Neural cell (in vitro differentiated cells): Measurements from ENCODE around the gene IMPG2.

ENCODE experiments used
- CTCF ChIP-seq: fragments of 450-650 bp; IDR thresholded peaks from 2 replicates; pipeline ENCODE4 v1.5.1; 2014; ENCODE audit warnings: antibody characterized with exemption, mild to moderate bottlenecking, moderate library complexity; ENCODE audit not compliant: poor library complexity, severe bottlenecking
- EP300 ChIP-seq: fragments of 450-650 bp; conservative IDR thresholded peaks from 2 replicates; pipeline ENCODE4 v1.6.1; 2014; ENCODE audit warnings: antibody characterized with exemption, mild to moderate bottlenecking, moderate library complexity; ENCODE audit not compliant: poor library complexity, severe bottlenecking
- RAD21 ChIP-seq: fragments of 450-650 bp; conservative IDR thresholded peaks from 2 replicates; pipeline ENCODE4 v1.6.1; 2014; ENCODE audit warnings: antibody characterized with exemption, mild to moderate bottlenecking, moderate library complexity
- REST ChIP-seq: IDR thresholded peaks from 2 replicates; pipeline ENCODE4 v1.6.1; 2012; ENCODE audit warnings: borderline replicate concordance
- TAF1 ChIP-seq: IDR thresholded peaks from 2 replicates; pipeline ENCODE4 v1.6.1; 2012; ENCODE audit warnings: low read depth

DNA sequence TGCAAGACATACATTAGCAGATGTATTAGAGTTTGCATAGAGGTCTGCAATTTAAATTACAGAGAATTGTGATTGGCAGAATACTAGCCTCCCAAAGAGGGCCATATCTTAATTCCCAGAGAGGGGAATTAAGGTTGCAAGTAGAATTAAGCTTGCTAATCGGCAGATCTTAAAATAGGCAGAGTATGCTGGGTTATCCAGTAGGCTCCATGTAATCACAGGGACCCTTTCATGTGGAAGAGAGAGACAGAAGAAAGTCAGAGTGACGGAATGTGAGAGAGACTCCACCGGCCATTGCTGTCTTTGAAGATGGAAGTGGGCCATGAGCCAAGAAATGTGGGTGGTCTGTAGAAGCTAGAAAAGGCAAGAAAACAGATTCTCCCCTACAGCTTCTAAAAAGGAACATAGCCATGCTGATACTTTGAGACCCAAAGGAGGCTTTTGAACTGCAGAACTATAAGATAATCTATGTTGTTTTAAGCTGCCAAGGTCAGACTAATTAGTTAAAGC lies 38.8 kb downstream of the IMPG2 start:
- TF ChIP-seq CTCF: no peak
- TF ChIP-seq RAD21: no peak
- no peak for TF ChIP-seq EP300
- no peak for TF ChIP-seq TAF1
- TF ChIP-seq REST: no peak
